ENCODE data around the gene PSMA6.

Gene PSMA6

DNA sequence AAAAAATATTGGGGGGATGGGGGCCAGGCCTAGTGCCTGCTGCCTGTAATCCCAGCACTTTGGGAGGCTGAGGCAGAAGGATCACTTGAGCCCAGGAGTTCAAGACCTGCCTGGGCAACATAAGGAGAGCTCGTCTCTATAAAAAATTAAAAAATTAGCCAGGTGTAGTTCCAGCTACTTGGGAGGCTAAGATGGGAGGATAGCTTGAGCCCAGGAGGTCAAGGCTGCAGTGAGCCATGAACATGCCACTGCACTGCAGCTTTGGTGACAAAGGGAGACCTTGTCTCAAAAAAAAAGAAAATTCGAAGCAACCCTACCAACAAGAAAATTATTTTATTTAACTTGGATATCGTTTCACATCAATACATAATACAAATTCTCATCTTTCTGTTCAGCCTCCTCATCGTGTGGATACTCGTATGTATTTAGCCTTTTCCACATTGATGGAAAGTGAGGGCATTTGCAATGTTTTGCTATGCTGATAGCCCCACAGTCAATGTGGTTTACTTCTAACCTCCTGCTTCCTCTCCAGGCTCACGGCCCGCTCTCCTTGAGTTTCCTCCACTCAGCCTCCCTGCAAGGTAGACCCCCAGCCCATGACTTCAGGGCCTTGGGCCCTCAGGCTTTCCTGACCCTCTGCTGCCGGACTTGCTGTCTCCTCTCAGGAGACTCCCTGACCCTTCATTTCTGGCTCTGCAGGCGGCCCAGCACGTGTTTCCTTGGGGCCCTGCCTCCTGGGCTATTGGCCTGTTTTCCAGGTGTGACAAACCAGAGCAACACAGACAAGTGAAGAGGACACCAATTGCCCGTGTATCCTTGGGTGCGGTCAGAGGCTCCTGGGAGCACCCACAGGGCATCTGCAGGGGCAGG, 57.5 kb downstream of the PSMA6 start:
- Histone ChIP-seq H3K4me3 (ENCODE audit: low read depth, low read length) (no peak overlapping the region), H2AFZ (no peak overlapping the region), H3K9me3 (ENCODE audit: control insufficient read depth, low read length) (no peaks in the 10 kb centered on the region), H3K4me1 (peaks cover 21% of the 10 kb centered on the region), H3K4me2 (ENCODE audit: low read length) (no peak overlapping the region), H3K79me2 (no peaks in the 10 kb centered on the region), H3K27ac (no peak overlapping the region), H3K27me3 (ENCODE audit: control insufficient read depth, insufficient read depth, low read length) (no peaks in the 10 kb centered on the region), H3K9ac (no peak overlapping the region), H3K36me3 (ENCODE audit: control insufficient read depth, insufficient read depth, low read length) (no peaks in the 10 kb centered on the region)
- TF ChIP-seq, protein P1, sequence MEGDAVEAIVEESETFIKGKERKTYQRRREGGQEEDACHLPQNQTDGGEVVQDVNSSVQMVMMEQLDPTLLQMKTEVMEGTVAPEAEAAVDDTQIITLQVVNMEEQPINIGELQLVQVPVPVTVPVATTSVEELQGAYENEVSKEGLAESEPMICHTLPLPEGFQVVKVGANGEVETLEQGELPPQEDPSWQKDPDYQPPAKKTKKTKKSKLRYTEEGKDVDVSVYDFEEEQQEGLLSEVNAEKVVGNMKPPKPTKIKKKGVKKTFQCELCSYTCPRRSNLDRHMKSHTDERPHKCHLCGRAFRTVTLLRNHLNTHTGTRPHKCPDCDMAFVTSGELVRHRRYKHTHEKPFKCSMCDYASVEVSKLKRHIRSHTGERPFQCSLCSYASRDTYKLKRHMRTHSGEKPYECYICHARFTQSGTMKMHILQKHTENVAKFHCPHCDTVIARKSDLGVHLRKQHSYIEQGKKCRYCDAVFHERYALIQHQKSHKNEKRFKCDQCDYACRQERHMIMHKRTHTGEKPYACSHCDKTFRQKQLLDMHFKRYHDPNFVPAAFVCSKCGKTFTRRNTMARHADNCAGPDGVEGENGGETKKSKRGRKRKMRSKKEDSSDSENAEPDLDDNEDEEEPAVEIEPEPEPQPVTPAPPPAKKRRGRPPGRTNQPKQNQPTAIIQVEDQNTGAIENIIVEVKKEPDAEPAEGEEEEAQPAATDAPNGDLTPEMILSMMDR (IDR thresholded peaks at IDR 0.05), result no peak

DNA sequence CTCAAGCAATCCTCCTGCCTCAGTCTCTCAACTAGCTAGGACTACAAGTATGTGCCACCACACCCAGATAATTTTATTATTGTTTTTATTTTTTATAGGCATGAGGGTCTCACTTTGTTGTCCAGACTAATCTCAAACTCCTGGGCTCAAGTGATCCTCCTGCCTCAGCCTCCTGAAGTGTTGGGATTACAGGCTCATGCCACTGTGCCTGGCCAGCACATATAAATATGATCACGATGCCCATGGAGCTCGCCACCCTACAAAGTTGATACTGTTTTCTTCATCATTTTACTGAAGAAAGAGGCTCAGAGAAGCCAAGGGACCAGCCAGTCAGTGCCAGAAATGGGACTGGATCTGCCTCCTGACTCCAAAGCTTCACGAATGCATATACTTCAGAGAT, 59.3 kb downstream of the PSMA6 start:
- TF ChIP-seq, protein P1 (IDR thresholded peaks at IDR 0.05), result no peak
- Histone ChIP-seq H3K79me2 (no peaks in the 10 kb centered on the region), H3K27ac (peak overlapping the region; percentile 62)

DNA sequence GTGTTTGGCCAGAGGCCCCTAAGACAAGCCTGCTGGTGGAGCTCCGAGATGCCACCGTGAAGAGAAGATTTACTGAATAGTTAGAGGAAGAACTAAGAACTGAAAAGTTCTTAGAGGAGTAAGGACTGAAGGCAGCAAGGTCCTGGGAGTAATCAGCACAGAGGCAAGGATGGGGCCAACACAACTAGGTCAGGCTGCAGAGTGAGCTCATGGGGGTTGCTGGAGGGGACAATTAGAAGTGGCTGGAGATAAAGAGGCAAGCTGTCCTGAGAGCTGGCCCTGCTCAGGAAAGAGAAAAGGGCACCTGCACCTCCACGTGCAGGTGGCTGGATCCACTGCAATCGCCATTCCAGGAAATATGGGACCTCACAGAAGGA, 59.7 kb downstream of the PSMA6 start:
- Histone ChIP-seq H3K27me3 (ENCODE audit: control insufficient read depth, insufficient read depth, low read length) (no peaks in the 10 kb centered on the region), H3K9me3 (ENCODE audit: control insufficient read depth, low read length) (no peaks in the 10 kb centered on the region), H3K27ac (peak overlapping the region; percentile 62), H3K4me1 (peaks cover 30% of the 10 kb centered on the region), H2AFZ (peak overlapping the region; percentile 88), H3K4me3 (ENCODE audit: low read depth, low read length) (no peak overlapping the region), H3K36me3 (ENCODE audit: control insufficient read depth, insufficient read depth, low read length) (no peaks in the 10 kb centered on the region), H3K9ac (no peak overlapping the region), H3K4me2 (ENCODE audit: low read length) (no peak overlapping the region), H3K79me2 (no peaks in the 10 kb centered on the region)
- TF ChIP-seq, protein P1 (IDR thresholded peaks at IDR 0.05), result no peak

More for the DNA sequence above, 59.3 kb downstream of the PSMA6 start:
- no peaks in the 10 kb centered on the region for H3K9me3 ChIP-seq (ENCODE audit: control insufficient read depth, low read length)
- H2AFZ ChIP-seq, result peak overlapping the region; percentile 88
- no peak overlapping the region for H3K9ac ChIP-seq
- H3K4me2 ChIP-seq (ENCODE audit: low read length), result no peak overlapping the region
- no peaks in the 10 kb centered on the region for H3K27me3 ChIP-seq (ENCODE audit: control insufficient read depth, insufficient read depth, low read length)
- peaks cover 27% of the 10 kb centered on the region for H3K4me1 ChIP-seq
- H3K4me3 ChIP-seq (ENCODE audit: low read depth, low read length), result no peak overlapping the region
- no peaks in the 10 kb centered on the region for H3K36me3 ChIP-seq (ENCODE audit: control insufficient read depth, insufficient read depth, low read length)

DNA sequence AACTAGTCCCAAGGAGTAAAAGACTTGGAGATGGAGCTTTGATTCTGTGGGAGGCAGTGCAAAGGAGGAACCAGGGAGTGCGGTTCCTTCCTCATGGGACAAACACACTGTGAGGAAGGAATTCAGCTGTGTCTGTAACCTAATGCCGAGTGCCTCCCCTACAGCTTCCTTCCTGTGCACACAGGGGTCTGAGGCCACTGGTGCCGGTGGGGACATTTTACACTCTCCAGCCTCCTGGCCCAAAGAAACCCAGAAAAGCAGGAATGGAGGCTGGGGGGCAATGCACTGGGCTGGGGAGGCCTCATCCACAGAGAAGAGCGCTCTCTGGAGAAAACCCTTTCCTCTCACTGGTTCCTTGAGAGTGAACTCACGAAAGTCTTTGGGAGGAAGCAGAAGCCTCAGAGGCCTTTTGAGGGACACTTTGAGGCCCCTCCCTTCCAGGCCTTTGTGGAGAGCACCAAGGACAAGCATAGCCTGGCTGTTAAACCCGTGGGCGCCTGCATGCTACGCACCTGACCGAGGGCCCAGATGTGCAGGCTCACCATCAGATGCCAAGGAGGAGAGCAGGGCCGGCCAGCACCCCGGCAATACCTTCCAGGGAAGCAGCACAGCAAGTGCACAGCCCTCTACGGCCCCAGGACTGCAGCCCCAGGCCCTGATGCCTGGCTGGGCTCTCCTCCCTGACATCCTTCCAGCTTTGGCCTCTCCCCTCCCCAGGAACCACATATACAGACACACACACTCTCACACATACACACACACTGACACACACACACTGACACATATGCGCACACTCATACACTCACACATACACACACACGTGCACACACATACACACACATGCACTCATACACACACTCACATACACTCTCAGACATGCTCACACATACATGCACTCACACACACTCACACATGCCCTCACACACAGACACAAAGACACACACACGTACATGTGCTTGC, 60.4 kb downstream of the PSMA6 start:
- Histone ChIP-seq H3K4me2 (ENCODE audit: low read length) (no peak overlapping the region), H3K9ac (no peak overlapping the region), H3K9me3 (ENCODE audit: control insufficient read depth, low read length) (no peaks in the 10 kb centered on the region), H3K4me3 (ENCODE audit: low read depth, low read length) (no peak overlapping the region), H3K27ac (peak overlapping the region; percentile 62), H3K36me3 (ENCODE audit: control insufficient read depth, insufficient read depth, low read length) (no peaks in the 10 kb centered on the region), H2AFZ (peak overlapping the region; percentile 88), H3K27me3 (ENCODE audit: control insufficient read depth, insufficient read depth, low read length) (no peaks in the 10 kb centered on the region), H3K79me2 (no peaks in the 10 kb centered on the region), H3K4me1 (peaks cover 31% of the 10 kb centered on the region)
- TF ChIP-seq, protein P1 (IDR thresholded peaks at IDR 0.05), result no peak
